Measurements from ENCODE around the gene RALA.

The RALA gene

DNA sequence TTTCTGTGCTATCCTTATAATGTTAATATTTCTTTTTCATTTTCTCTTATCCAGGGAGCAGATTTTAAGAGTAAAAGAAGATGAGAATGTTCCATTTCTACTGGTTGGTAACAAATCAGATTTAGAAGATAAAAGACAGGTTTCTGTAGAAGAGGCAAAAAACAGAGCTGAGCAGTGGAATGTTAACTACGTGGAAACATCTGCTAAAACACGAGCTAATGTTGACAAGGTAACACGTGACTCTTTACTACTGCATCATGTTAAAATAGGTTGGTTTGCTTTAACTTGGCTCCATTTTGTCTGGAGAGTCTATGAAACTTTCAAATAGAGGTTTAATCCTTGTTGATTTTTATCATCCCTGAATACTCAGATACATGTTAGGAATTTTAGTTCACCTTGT, 73.3 kb downstream of the RALA start:
- Histone ChIP-seq H3K4me2 (ENCODE audit: low read depth, low read length, poor library complexity, severe bottlenecking) (no peak overlapping the region), H3K79me2 (ENCODE audit: insufficient read depth, low read length) (no peaks in the 10 kb centered on the region)
- TF ChIP-seq EZH2phosphoT487 (conservative IDR thresholded peaks at IDR 0.05; ENCODE audit: low read length), result no peak
- TF ChIP-seq, protein P1, sequence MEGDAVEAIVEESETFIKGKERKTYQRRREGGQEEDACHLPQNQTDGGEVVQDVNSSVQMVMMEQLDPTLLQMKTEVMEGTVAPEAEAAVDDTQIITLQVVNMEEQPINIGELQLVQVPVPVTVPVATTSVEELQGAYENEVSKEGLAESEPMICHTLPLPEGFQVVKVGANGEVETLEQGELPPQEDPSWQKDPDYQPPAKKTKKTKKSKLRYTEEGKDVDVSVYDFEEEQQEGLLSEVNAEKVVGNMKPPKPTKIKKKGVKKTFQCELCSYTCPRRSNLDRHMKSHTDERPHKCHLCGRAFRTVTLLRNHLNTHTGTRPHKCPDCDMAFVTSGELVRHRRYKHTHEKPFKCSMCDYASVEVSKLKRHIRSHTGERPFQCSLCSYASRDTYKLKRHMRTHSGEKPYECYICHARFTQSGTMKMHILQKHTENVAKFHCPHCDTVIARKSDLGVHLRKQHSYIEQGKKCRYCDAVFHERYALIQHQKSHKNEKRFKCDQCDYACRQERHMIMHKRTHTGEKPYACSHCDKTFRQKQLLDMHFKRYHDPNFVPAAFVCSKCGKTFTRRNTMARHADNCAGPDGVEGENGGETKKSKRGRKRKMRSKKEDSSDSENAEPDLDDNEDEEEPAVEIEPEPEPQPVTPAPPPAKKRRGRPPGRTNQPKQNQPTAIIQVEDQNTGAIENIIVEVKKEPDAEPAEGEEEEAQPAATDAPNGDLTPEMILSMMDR (IDR thresholded peaks at IDR 0.05; ENCODE audit: insufficient read depth, low read length, poor library complexity, severe bottlenecking), result no peak

DNA sequence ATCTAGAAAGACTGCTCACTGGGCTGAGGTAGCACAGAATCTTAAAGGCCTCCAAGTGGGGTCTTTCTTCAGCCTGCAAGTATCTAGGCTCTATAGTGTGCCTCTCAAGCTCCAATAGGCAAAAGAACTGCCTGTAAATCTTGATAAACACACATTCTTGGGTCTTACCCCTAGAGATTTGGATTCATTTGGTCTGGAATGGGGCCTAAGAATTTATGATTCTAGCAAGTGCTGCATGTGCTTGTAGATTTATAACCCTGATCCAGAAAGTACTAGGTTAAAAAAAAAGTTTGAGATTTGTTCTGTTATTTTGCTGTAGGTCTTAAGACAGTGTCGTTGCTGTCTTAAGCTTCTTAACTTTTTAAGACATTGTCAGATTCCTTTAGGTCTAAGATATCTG, 74.1 kb downstream of the RALA start:
- no peaks in the 10 kb centered on the region for H4K20me1 ChIP-seq (ENCODE audit: low read depth, low read length)
- H3K9me2 ChIP-seq (replicated peaks; ENCODE audit: insufficient read depth, low read length), result no peaks in the 10 kb centered on the region
- no peaks in the 10 kb centered on the region for H3K27me3 ChIP-seq (ENCODE audit: low read length)
- no peaks in the 10 kb centered on the region for H3K79me2 ChIP-seq (ENCODE audit: insufficient read depth, low read length)
- no peaks in the 10 kb centered on the region for H3F3A ChIP-seq (ENCODE audit: insufficient read depth)
- no peak overlapping the region for H2AFZ ChIP-seq (ENCODE audit: low read depth, low read length, severe bottlenecking)
- no peak overlapping the region for H3K4me2 ChIP-seq (ENCODE audit: low read depth, low read length, poor library complexity, severe bottlenecking)
- H3K9ac ChIP-seq (ENCODE audit: low read length), result no peak overlapping the region
- TF ChIP-seq, protein P1 (IDR thresholded peaks at IDR 0.05; ENCODE audit: insufficient read depth, low read length, poor library complexity, severe bottlenecking), result no peak
- no peak for TF ChIP-seq EZH2phosphoT487 (conservative IDR thresholded peaks at IDR 0.05; ENCODE audit: low read length)
- H3K4me3 ChIP-seq (ENCODE audit: insufficient read depth, low read length, poor library complexity, severe bottlenecking), result no peak overlapping the region
- peaks cover 15% of the 10 kb centered on the region; the same call in 1 of the 2 replicates for H3K36me3 ChIP-seq (ENCODE audit: low read length)
- no peak overlapping the region for H3K27ac ChIP-seq (ENCODE audit: low read depth, low read length)
- no peaks in the 10 kb centered on the region for H3K9me3 ChIP-seq (ENCODE audit: insufficient read depth, low read length)

More for the DNA sequence above, 73.3 kb downstream of the RALA start:
- no peaks in the 10 kb centered on the region for H4K20me1 ChIP-seq (ENCODE audit: low read depth, low read length)
- H3K27ac ChIP-seq (ENCODE audit: low read depth, low read length), result no peak overlapping the region
- no peaks in the 10 kb centered on the region for H3F3A ChIP-seq (ENCODE audit: insufficient read depth)
- H3K4me3 ChIP-seq (ENCODE audit: insufficient read depth, low read length, poor library complexity, severe bottlenecking), result no peak overlapping the region
- no peak overlapping the region for H2AFZ ChIP-seq (ENCODE audit: low read depth, low read length, severe bottlenecking)
- H3K9ac ChIP-seq (ENCODE audit: low read length), result no peak overlapping the region
- H3K27me3 ChIP-seq (ENCODE audit: low read length), result no peaks in the 10 kb centered on the region
- no peaks in the 10 kb centered on the region for H3K9me3 ChIP-seq (ENCODE audit: insufficient read depth, low read length)
- H3K9me2 ChIP-seq (replicated peaks; ENCODE audit: insufficient read depth, low read length), result no peaks in the 10 kb centered on the region
- H3K36me3 ChIP-seq (ENCODE audit: low read length), result peaks cover 23% of the 10 kb centered on the region; the same call in 1 of the 2 replicates

DNA sequence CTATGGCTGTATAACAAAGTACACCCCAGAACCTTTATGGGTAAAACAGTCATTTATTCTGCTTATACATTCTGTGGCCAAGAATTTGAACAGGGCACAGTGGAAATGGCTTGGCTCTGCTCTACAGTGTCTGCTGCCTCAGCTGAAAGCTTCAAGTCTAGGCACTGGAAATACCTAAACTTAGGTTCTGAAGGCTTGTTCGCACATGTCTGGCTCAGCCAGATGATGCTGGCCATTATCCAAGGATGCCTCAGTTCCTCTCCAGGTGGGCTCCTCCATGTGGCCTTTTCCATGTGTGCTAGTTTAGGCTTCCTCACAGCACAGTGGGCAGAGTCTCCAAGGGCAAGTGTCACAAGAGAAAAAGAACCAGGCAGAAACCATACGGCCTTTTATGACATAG, 76.8 kb downstream of the RALA start:
- no peaks in the 10 kb centered on the region for H3K27me3 ChIP-seq (ENCODE audit: low read length)
- no peaks in the 10 kb centered on the region for H3F3A ChIP-seq (ENCODE audit: insufficient read depth)
- no peak overlapping the region for H2AFZ ChIP-seq (ENCODE audit: low read depth, low read length, severe bottlenecking)
- H3K9me2 ChIP-seq (replicated peaks; ENCODE audit: insufficient read depth, low read length), result no peaks in the 10 kb centered on the region
- no peaks in the 10 kb centered on the region for H3K9me3 ChIP-seq (ENCODE audit: insufficient read depth, low read length)
- TF ChIP-seq EZH2phosphoT487 (conservative IDR thresholded peaks at IDR 0.05; ENCODE audit: low read length), result no peak
- TF ChIP-seq, protein P1 (IDR thresholded peaks at IDR 0.05; ENCODE audit: insufficient read depth, low read length, poor library complexity, severe bottlenecking), result no peak
- H3K4me2 ChIP-seq (ENCODE audit: low read depth, low read length, poor library complexity, severe bottlenecking), result no peak overlapping the region
- no peak overlapping the region for H3K9ac ChIP-seq (ENCODE audit: low read length)
- H4K20me1 ChIP-seq (ENCODE audit: low read depth, low read length), result no peaks in the 10 kb centered on the region
- no peak overlapping the region for H3K4me3 ChIP-seq (ENCODE audit: insufficient read depth, low read length, poor library complexity, severe bottlenecking)
- H3K36me3 ChIP-seq (ENCODE audit: low read length), result peaks cover 12% of the 10 kb centered on the region; the same call in 1 of the 2 replicates
- H3K27ac ChIP-seq (ENCODE audit: low read depth, low read length), result no peak overlapping the region
- H3K79me2 ChIP-seq (ENCODE audit: insufficient read depth, low read length), result no peaks in the 10 kb centered on the region

All from SU-DHL-6 (cell line).